Stimulated activated CD8-positive, alpha-beta memory T cell treated with anti-CD3 and anti-CD28 coated beads, Interleukin-4, amount 100 ng/mL, for 24 hours (primary cell): ENCODE results near the gene MAFF.
"Not testable (repeated sequence)": the region's sequence is repeated elsewhere in the genome, so short reads cannot be mapped to it uniquely, and the experiment has no call there.

ENCODE experiments used
- DNase-seq: peaks from one replicate; pipeline ENCODE4 v3.0.0-alpha.2; 2020; ENCODE audit warnings: low read depth

The MAFF gene

GRCh38 chr22:38201711-38202436 is at the start of gene MAFF:
TSS of gene MAFF (plus strand) at chr22:38201994. CDS start at chr22:38213854, 11,860 bp downstream.
- peak; percentile 87 for DNase-seq

- no peak for DNase-seq
These were observed 47.8 kb upstream of the MAFF start for GRCh38 chr22:38153821-38154562.

GRCh38 chr22:38154563-38154915 is 47.3 kb upstream of the MAFF start:
- not testable (repeated sequence) for DNase-seq

GRCh38 chr22:38155703-38156102 is 46.1 kb upstream of the MAFF start:
- DNase-seq, result no peak

- DNase-seq, result no peak
These were observed 38.6 kb upstream of the MAFF start for GRCh38 chr22:38162881-38163843.

- DNase-seq, result no peak
These were observed 37.8 kb upstream of the MAFF start for GRCh38 chr22:38163844-38164550.

- no peak for DNase-seq
These were observed 37.3 kb upstream of the MAFF start for GRCh38 chr22:38164551-38164918.

- DNase-seq, result no peak
These were observed 35.7 kb upstream of the MAFF start for GRCh38 chr22:38165922-38166593.

GRCh38 chr22:38167988-38168407 is 33.8 kb upstream of the MAFF start:
- no peak for DNase-seq

GRCh38 chr22:38169116-38169515 is 32.7 kb upstream of the MAFF start:
- no peak for DNase-seq

- DNase-seq, result no peak
These were observed 31.3 kb upstream of the MAFF start for GRCh38 chr22:38170469-38170868.

GRCh38 chr22:38171927-38172831 is 29.6 kb upstream of the MAFF start:
- DNase-seq, result no peak

- peak; percentile 38 for DNase-seq
These were observed 28.8 kb upstream of the MAFF start for GRCh38 chr22:38172832-38173640.

GRCh38 chr22:38173641-38173906 is 28.2 kb upstream of the MAFF start:
- no peak for DNase-seq

GRCh38 chr22:38174626-38175025 is 27.2 kb upstream of the MAFF start:
- DNase-seq, result no peak

- no peak for DNase-seq
These were observed 26.3 kb upstream of the MAFF start for GRCh38 chr22:38175206-38176118.

GRCh38 chr22:38176170-38176741 is 25.5 kb upstream of the MAFF start:
- peak; percentile 21 for DNase-seq

- no peak for DNase-seq
These were observed 24.8 kb upstream of the MAFF start for GRCh38 chr22:38177044-38177443.
